Activated CD8-positive, alpha-beta memory T cell treated with anti-CD3 and anti-CD28 coated beads for 36 hours (primary cell): Measurements from ENCODE around the gene MSI2. TPM values are rescaled to one million over a fixed set of nuclear protein-coding genes. Genes with fewer than 3 reads are reported as not detected.

Experiments used
- CTCF ChIA-PET: fragments of 350-600 bp; sonication (Branson Sonifier 250); formaldehyde crosslinking; loops from one replicate; lab custom pipeline; 2021; ENCODE audit warnings: antibody characterized with exemption; lab: Charles Lee
- POLR2A ChIA-PET: fragments of 350-600 bp; sonication (Branson Sonifier 250); formaldehyde crosslinking; loops from one replicate; lab custom pipeline; 2021; ENCODE audit warnings: antibody characterized with exemption; lab: Charles Lee
- total RNA-seq, 2 experiments: library from RNA; stranded (reverse); gene quantifications; one replicate each; pipeline ENCODE4 v1.2.3, GENCODE V29; 2021

MSI2 gene
- total RNA-seq, 2 experiments from 2014 or later = 56.5 to 59.6 TPM

GRCh38 chr17:57506774-57507127 is 250.4 kb downstream of the MSI2 start:
- POLR2A ChIA-PET = interaction anchor here (0.6 kb wide), 1 partner anchor 241 kb away, joined by 3 read pairs; no protein-coding TSS in a partner anchor
- CTCF ChIA-PET = no interaction called here

GRCh38 chr17:57507828-57508227 is 251.5 kb downstream of the MSI2 start:
- CTCF ChIA-PET = no interaction called here
- POLR2A ChIA-PET = interaction anchor here (0.5 kb wide), 1 partner anchor 68 kb away, joined by 3 read pairs; no protein-coding TSS in a partner anchor

GRCh38 chr17:57508671-57509070 is 252.3 kb downstream of the MSI2 start:
- ChIA-PET CTCF (interaction anchor here (1.0 kb wide), 1 partner anchor 163 kb away, joined by 4 read pairs; no protein-coding TSS in a partner anchor), POLR2A (no interaction called here)

- POLR2A ChIA-PET = no interaction called here
Observed at GRCh38 chr17:57511475-57512123, 255.3 kb downstream of the MSI2 start.

GRCh38 chr17:57512258-57512657 is 255.9 kb downstream of the MSI2 start:
- ChIA-PET CTCF (interaction anchor here (0.7 kb wide), 1 partner anchor 56 kb away, joined by 3 read pairs; no protein-coding TSS in a partner anchor), POLR2A (no interaction called here)

More at GRCh38 chr17:57511475-57512123, 255.3 kb downstream of the MSI2 start:
- CTCF ChIA-PET = no interaction called here

GRCh38 chr17:57512691-57513090 is 256.4 kb downstream of the MSI2 start:
- CTCF ChIA-PET = interaction anchor here (0.7 kb wide), 1 partner anchor 57 kb away, joined by 3 read pairs; no protein-coding TSS in a partner anchor
- POLR2A ChIA-PET = no interaction called here

GRCh38 chr17:57513569-57513968 is 257.2 kb downstream of the MSI2 start:
- ChIA-PET POLR2A (no interaction called here), CTCF (no interaction called here)

GRCh38 chr17:57514614-57515013 is 258.3 kb downstream of the MSI2 start:
- CTCF ChIA-PET = no interaction called here

GRCh38 chr17:57515662-57516211 is 259.4 kb downstream of the MSI2 start:
- CTCF ChIA-PET = interaction anchor here (1.2 kb wide), 1 partner anchor 29 kb away, joined by 4 read pairs; no protein-coding TSS in a partner anchor
- POLR2A ChIA-PET = no interaction called here

More at GRCh38 chr17:57514614-57515013, 258.3 kb downstream of the MSI2 start:
- POLR2A ChIA-PET = no interaction called here

GRCh38 chr17:57516290-57517230 is 260.2 kb downstream of the MSI2 start:
- POLR2A ChIA-PET = no interaction called here
- CTCF ChIA-PET = interaction anchor here (1.2 kb wide), 1 partner anchor 29 kb away, joined by 4 read pairs; no protein-coding TSS in a partner anchor

GRCh38 chr17:57517273-57517631 is 260.9 kb downstream of the MSI2 start:
- POLR2A ChIA-PET = no interaction called here
- CTCF ChIA-PET = no interaction called here

- ChIA-PET POLR2A (no interaction called here), CTCF (interaction anchor here (1.6 kb wide), 1 partner anchor 275 kb away, joined by 7 read pairs; no protein-coding TSS in a partner anchor)
Observed at GRCh38 chr17:57517632-57518456, 261.5 kb downstream of the MSI2 start.

GRCh38 chr17:57518587-57519581 is 262.6 kb downstream of the MSI2 start:
- ChIA-PET POLR2A (no interaction called here), CTCF (interaction anchor here (1.6 kb wide), 1 partner anchor 276 kb away, joined by 7 read pairs; no protein-coding TSS in a partner anchor)

GRCh38 chr17:57519800-57520199 is 263.5 kb downstream of the MSI2 start:
- ChIA-PET POLR2A (interaction anchor here (0.6 kb wide), 1 partner anchor 81 kb away, joined by 3 read pairs; no protein-coding TSS in a partner anchor), CTCF (interaction anchor here (1.6 kb wide), 1 partner anchor 277 kb away, joined by 7 read pairs; no protein-coding TSS in a partner anchor)

- ChIA-PET CTCF (no interaction called here), POLR2A (no interaction called here)
Observed at GRCh38 chr17:57521606-57522005, 265.3 kb downstream of the MSI2 start.

- ChIA-PET CTCF (no interaction called here), POLR2A (no interaction called here)
Observed at GRCh38 chr17:57522042-57523005, 266.0 kb downstream of the MSI2 start.
